Measurements from ENCODE around the gene METTL21A.

Gene METTL21A

GRCh38 chr2:207565736-207566500 lies 59.3 kb downstream of the METTL21A start:
- DNase-seq: no peak
- intact Hi-C loops (cut with DNase I): no loop called here
